ENCODE measurements around the gene LRRC41.

DNA sequence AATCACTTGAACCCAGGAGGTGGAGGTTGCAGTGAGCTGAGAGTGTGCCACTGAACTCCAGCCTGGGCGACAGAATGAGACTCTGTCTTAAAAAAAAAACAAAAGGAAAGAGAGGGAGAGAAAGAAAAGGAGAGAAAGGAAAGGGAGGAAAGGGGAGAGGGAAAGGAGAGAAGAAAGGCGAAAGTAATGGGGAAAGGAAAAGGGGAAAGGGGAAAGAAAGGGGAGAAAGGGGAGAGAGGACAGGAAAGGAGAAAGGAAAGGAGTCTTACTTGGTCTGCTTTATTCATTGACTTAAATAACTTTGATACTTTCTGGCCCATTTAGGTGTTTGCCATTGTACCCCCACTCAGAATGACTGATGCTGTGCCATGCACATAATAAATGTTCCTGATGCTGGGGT lies 48.9 kb upstream of the LRRC41 start:
- TF ChIP-seq, protein P1, sequence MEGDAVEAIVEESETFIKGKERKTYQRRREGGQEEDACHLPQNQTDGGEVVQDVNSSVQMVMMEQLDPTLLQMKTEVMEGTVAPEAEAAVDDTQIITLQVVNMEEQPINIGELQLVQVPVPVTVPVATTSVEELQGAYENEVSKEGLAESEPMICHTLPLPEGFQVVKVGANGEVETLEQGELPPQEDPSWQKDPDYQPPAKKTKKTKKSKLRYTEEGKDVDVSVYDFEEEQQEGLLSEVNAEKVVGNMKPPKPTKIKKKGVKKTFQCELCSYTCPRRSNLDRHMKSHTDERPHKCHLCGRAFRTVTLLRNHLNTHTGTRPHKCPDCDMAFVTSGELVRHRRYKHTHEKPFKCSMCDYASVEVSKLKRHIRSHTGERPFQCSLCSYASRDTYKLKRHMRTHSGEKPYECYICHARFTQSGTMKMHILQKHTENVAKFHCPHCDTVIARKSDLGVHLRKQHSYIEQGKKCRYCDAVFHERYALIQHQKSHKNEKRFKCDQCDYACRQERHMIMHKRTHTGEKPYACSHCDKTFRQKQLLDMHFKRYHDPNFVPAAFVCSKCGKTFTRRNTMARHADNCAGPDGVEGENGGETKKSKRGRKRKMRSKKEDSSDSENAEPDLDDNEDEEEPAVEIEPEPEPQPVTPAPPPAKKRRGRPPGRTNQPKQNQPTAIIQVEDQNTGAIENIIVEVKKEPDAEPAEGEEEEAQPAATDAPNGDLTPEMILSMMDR (IDR thresholded peaks at IDR 0.05; ENCODE audit: insufficient read depth, low read length, poor library complexity, severe bottlenecking) = no peak
- no peak for TF ChIP-seq EZH2phosphoT487 (conservative IDR thresholded peaks at IDR 0.05; ENCODE audit: low read length)
